T-helper 2 cell treated with Interferon-gamma antibody and Interleukin-4, amounts not matched to agents 100 ng/mL and 5 ng/mL, for 36 hours (primary cell): ENCODE results near the gene ZNF366. TPM values are rescaled to one million over a fixed set of nuclear protein-coding genes. Genes with fewer than 3 reads are reported as not detected.

Experiments
- intact Hi-C: fragments of 100-400 bp; cut with micrococcal nuclease; formaldehyde crosslinking; loops from one replicate; pipeline ENCODE4 v1.15.1; 2023
- total RNA-seq: library from RNA; stranded (reverse); gene quantifications from 2 replicates; pipeline ENCODE4 v1.2.3, GENCODE V29; 2022

Gene ZNF366
- total RNA-seq, 1 donor from 2014 or later = not detected

DNA sequence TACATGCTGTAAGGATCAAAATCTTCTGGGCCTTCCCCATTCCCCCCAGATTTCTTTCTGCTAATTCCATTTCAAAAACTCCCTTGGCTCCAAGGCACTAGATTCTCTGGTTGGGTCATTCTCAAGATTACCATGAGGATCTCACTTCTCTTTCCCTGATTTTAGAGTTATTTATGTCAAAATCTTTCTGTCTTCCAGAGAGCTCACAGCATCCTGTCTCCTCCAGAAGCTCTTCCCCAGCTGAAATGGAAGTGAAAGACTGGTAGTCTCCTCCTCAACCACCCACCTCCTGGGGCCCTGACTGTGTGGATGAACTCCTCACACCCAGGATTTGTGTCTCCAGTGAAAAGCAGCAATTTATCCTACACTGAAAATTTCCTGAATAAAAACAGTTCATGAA is 11.9 kb upstream of the ZNF366 start:
- intact Hi-C loops = no loop called here

DNA sequence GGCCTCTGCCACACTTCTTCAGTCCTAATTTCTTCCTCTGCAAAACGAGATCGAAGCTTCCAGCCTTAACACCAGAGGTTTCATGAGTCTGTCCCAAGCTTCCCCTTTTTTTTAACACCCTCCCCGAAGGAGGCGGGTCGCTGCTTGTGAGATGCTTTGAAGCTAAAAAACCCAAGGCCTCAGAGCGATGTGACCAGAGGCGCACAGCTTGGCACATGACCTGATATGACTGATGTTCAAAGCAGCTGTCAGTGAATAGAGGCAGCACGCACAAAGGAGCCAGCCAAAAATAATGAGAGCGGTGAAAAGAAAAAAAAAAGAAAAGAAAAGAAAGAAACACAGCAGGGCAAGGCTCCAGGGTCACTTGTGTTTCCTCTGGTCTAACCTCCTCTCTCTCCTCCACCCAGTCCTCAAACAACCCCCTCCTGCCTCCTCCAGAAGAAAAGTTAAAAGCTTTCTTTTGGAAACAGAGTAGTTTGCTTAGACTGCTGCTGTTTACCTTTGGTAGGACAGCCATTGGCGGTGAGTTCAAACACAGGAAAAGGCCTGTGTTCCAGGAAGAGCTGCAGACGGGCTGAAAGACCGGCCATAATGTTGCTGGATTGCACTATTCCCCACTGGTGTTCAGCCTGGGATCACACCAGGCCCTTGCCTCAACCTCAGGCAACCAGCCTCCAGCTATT is 10.9 kb upstream of the ZNF366 start:
- intact Hi-C loops = no loop called here

DNA sequence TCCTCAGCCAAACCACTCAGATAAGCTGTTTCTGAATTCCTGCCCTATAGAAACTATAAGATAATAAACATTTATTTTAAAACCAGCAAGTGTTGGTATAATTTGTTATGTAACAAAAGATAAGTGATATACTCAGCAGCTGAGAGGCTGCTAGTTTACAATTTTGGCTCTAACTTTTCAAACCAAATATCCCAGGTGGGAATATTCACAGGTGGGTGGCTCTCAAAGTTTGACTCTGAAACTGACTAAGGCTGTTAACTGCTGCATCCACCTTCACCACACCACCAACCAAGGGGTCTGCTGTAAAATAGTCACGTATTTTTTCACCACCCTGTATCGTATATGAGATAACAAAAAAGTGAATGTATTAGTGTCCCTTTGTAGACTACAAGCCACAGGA is 9.7 kb upstream of the ZNF366 start:
- intact Hi-C loops = no loop called here

DNA sequence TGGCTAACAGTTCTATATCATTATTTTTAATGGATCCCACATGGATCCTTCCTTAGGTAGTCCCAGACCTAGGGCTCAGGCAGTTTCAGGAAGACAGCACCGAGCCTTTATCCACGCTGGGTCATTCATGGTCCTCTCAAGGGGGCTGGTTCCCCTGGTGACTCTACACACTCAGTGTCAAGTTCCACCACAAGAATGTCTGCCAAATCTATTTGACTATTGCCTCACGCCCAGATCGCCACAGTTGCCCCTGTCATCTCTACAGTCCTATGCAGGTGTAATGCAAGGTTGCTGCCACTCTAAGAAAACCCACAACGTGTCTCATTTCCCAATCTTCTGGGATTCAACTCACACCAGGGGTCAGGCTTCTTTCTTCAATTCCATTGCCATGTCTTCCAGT is 8.0 kb upstream of the ZNF366 start:
- intact Hi-C loops = no loop called here

DNA sequence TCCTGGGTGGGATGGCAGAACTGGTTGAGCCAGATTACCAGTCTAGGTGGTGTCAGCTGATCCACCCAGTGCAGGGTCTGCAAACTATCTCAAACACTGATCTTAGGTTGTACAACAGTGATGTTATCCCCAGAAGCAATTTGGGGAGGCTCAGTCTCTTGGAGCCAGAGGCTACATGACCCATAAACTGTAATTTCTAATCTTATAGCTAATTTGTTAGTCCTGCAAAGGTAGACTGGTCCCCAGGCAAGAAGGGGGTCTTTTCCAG is 5.3 kb upstream of the ZNF366 start:
- intact Hi-C loops = no loop called here

DNA sequence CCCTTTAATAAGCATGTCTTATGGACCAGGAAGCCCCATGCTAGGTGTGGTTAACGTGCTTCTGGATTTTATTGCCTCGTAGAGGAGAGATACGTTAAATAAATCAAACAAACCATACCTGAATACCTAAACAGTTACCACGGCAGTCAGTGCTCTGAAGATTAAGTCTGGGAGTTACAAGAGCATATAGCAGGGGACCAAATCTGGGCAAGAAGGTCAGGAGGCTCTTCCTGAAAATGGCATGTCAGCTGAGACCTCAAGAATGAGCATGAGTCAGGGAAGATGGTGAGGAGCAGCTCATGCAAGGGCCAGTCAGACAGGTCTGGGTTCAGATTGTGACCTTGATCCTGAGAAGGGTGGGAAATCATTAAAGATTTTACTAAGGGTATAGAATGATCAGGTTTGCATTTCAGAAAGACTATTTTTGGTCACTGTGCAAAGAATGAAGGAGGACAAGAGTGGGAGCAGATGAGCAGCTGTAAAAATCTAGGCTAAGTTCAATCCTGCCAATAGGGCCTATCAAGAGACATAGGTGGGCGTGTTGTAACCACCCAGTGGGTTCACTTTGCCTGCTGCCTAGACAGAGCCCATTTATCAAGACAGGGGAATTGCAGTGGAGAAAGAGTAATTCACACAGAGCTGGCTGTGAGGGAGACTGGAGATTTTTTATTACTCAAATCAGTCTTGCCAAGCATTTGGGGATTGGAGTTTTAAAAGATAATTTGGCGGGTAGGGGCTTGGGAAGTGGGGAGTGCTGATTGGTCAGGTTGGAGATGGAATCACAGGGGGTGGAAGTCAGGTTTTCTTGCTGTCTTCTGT is 4.8 kb upstream of the ZNF366 start:
- intact Hi-C loops = no loop called here

DNA sequence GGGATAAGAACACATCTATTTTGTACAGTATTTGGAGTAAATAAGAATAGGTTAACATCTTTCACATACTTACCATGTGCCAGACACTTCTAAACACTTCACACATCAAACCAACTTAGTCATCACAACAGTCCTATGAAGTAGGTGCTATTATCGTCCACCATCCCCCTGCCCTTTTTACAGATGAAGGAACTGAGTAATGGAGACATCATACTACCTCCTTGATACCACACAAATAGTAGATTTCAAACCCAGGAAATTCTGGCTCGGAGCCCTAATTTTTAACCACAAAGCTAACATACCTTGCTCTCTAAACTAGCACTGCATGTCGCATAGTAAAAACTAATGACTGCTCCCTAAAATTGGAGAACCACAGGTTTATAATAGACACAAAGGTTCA is 4.2 kb upstream of the ZNF366 start:
- intact Hi-C loops = no loop called here

DNA sequence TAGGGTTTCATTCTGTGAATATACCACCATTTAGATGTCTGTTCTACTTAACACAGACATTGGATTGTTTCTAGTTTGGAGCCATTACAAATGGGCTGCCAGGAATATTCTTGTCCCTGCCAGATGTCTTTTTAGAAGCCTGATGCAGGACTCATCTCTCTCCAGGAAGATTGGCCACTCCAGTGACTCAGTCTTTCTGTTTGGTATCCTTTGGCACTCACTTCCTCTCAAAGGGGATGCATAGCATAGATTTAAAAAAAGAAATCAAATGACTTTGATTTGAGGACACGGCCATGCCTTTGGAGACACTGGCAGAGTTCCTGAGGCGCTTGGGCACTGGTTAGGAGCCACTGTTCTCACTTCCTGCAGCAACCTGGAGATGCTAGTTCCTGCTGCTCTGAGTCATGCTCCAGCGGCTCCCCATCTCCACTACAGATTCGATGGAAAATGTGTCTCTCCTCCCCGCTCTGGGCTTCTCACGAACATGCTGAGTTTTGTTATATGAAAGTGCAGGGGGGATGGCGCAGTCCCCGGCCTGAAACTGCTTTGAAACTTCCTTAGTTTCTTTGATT is 3.5 kb upstream of the ZNF366 start:
- intact Hi-C loops = no loop called here

DNA sequence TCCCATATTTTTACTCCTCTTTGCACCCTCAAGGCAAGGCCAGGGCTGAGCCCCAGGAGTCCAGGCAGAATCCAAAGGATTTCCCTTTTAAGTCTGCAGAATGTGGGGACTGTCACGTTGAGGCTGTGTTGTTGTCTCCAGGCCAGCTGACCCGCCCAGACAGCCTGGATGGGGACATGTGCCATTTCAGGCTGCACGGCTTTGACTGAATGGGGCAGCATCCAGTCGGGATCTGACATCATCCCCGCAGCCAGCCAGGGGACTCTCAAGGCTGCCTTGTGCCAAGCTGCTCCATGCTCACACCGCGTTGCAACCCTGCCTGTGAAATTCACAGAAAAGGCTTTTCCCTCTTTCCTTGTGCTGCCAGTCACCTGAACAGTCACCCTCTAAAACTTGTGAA is 2.2 kb upstream of the ZNF366 start:
- intact Hi-C loops = no loop called here

DNA sequence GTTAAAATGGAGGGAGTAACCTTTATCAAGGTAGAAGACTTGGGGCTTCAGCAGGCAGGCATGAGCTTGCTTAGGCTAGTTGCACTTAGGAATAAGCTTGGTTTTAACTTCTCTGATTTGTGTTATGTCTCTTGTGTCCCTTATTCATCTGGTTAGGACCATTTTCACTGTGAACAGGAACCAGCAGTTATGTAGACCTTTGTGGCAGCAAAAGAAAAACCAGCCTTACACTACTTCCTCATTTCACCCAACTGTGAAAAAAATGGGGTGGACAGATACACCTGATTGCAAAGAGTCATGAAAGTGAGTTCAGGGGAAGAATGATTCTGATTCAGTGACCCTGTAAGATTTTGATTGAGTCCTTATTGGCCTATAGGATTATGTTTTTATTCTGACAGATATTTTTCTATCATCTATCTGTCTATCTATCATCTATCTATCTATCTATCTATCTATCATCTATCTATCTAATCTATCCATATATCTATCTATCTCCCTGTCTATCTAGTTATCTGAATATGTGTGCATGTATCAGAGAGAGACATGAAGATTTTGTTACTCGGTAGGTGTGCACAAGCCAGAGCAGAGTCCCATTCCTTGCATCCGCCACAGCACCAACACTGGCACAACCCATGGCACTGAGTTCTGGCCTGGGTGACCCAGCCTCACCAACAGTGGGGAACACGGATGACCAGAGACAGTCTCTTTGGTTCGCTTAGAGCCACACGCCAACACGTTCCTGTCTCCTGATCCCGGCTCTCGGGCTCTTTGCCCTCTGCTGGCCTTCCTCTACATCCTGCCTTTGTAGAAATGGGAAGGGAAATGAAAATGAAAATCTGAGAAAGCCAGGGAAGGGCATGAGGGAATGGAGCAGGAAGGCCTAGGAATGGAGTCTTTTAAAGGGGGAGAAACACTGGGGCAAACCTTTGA is 1.3 kb upstream of the ZNF366 start:
- intact Hi-C loops = no loop called here

DNA sequence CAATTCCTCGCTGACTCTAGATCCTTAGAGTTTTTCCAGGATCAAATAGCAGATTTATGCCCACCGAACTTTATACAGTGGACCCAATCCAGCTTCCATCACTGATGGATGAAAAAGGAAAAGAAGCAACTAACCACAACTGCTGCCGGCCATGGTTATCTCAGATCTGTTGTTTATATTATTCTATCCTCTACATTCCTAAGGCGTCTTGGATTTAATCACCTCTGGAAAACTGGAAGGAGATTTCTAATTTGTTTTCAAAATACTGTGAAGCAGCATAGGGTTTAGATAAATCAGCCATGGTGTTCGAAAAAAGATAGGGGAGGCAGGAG is 663 bp upstream of the ZNF366 start:
- intact Hi-C loops = no loop called here

DNA sequence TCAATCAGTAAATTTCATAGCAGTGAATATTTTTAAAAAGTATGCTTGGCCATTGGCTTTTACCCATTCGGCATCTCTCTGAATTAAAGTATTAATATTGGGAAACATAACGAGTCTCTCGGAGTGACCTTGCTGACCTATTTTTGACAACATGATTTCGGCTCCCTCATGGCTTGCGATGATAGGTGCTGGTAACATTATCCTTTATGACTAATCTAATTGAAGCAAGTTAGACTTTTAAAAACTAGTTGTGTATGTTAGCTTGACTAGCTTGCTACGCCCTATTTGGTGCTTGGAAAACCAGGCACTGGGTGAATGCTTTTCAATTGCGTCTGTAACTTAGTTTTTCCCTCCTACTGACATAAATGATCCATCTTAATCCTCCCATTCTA is 1.1 kb downstream of the ZNF366 start:
- intact Hi-C loops = no loop called here

DNA sequence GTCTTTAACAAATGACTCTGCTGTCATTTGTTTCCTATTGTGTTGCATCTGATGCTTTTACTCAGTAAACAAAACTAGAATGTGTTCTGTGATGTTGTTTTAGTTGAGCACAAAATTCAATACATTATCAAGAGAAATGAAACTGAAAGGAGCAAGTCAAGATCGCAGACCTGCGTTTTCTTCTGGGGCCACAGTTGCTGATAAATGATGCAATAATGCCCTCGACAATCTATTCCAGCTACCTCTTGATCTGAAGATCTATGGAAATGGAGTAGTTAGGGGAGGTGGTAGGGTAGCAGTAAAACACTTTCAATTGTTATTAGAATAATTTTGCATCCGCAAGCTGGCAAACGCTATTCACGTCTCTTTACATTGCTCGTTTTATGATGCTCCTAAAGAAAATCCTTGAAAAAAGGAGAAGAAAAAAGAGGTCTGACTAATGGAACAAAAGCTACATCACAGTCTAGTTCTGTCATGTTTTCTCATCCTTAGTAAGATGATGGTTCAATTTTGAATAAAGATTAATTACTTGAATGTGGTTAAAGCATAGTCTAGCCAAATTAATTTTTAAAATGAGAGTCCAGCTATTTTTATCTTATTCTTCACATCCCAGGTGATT is 1.6 kb downstream of the ZNF366 start:
- intact Hi-C loops = no loop called here

DNA sequence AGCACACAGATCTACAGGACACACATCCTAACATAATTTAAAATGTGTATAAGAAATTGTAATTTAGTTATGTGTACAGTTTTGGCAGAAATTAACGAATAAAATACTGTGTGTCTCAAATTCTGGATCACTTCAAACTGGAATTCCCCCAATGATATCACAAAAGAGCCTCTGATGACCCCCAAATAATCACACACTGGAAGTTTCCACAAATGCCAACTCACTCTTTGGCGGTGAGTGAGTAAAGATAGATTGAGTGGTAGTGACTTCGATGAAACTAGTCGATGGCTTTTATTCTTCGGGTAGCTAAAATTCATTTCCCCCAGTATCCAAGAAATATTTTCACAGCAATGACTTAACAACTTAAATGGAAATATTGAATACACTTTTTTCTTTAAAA is 2.2 kb downstream of the ZNF366 start:
- intact Hi-C loops = no loop called here

DNA sequence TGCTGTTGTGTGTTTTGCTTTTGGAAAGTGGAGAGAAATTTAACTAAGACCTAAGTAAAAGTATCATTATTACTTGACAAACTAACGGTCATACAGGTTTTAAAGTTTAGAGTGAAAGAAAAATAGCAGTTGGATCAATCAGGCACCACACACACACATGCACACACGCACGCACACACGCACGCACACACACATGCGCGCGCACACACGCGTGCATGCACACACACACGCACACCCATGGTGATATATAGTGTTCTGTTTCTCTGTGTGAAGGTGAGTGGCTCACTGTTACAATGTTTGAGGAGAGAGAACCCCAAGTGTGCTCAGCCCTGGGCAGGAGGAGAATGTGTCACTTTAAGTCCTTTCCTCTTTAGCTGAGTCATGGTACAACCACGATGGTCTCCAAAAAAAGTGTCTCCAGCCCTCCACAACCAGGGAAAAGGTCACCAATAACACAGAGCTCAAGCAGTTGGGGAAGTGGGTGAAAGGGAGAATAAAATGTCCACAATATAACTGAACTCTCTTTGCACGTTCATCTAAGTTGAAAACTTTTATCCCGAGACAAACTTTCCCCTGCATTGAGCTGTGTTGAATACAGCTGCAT is 3.2 kb downstream of the ZNF366 start:
- intact Hi-C loops = no loop called here

DNA sequence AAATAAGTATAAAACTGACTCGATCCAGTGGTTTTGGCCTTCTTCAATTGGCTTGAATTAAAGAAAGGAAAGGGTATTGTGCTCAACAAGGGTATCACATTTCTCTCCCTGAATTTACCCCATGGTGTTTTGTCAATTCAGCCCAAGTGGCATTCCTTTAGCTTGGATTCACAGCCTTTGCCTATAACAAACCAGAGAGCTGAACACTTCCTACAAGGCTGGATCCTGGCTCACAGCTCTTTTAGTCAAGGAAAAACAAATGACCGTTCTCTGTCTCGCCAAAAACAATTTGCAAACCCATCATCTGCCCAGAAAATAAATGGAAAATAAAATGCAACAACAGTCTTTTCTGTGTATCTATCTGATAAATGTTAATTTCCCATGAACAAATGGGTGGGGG is 5.7 kb downstream of the ZNF366 start:
- intact Hi-C loops = no loop called here

DNA sequence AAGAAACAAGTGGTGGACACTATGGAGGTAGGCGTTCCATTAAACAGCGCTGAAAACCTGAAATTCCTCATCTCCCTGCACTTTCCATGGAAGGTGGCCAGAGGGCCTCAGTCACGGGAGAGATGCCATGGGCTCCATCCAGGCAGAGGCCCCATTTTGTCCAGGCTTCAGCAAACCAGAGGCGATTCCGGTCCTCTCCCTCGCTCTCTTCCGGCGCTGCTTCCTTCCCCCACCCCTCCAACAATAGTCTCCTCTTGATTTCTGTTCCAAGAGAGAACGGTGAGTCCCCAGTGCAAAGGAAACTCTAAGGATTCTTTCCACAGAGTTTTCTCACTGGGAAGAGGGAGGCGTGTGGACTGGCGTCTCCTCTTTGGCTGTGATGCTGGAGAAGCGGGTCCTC is 7.5 kb downstream of the ZNF366 start:
- intact Hi-C loops = no loop called here

DNA sequence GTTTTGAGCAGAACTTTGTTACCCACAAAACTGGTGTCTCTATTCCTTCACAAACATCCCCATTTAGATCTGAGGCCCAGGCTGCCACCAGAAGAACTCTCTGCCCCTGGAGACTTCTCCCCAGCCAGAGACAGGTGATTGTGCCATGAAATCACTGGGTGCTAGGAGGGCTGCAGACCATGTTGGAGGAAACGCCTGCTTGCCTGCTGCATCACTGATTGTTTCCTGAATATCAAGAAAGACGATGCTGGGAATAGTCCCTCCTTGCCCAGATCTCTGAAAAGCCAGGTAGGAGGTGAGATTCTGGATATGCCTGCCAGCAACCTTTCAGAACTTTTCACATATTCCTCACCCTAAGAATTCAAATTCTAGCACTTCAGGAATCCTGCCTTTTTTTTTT is 8.1 kb downstream of the ZNF366 start:
- intact Hi-C loops = no loop called here

DNA sequence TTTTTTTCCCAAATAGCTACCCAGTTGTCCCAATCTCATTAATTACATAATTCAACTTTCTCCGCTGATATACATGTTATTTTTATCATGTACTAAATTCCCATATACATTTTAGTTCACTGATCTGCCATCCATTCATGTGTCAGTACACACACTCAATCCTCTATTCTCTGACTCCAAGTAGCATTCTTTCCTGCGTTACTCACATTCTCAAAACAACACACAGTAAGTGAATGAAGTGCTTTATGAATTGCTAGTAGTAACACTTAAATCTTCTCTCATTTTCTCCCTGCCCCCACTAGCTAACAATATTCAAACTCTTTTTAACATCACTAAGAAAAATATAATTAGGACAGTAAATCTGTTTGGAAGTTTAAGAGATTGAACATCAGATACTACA is 8.9 kb downstream of the ZNF366 start:
- intact Hi-C loops = no loop called here

DNA sequence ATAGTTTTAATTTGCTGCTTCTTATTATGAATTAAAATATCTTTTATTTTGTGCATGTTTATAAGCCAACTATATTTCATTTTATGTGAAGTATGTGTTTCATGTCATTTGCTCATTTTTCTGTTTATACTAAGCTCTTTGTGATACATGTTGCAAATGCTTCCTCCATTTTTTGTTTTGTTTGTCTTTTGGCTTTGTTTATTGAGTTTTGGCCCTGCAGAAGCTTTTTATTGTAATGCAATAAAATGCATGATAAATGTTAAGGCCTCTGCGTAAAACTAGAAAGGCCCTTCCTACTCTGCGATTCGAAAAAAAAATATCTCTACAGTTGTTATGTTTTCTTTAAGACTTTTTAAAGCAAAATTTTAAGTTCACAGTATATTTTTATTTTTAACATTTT is 9.4 kb downstream of the ZNF366 start:
- intact Hi-C loops = no loop called here

DNA sequence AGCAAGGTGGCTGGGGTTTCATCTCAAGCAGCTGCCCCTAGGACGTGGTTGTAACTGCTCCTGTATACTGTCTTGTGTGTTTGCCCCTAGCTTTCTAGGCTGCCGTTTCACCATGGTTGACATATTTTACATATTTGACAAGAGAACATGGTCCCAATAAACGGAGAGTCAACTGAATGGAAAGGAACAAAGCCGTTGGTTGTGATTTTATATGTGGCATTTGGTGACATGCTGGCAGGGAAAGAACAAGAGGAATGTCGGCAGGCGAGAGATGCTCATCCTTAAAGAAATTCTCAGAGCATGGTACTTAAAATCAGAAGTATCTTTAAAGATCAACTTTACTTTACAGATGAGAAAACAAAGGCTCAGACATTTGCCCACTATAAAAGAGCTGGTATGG is 11.8 kb downstream of the ZNF366 start:
- intact Hi-C loops = no loop called here
